Measurements from ENCODE around the gene SLC25A25.
"Not testable (repeated sequence)": the region's sequence is repeated elsewhere in the genome, so short reads cannot be mapped to it uniquely, and the experiment has no call there.

GRCh38 chr9:128130651-128131050 lies 62.6 kb downstream of the SLC25A25 start:
- not testable (repeated sequence) for TF ChIP-seq POLR2A (IDR thresholded peaks at IDR 0.05; ENCODE audit: low read depth, low read length); POLR2AphosphoS5 (IDR thresholded peaks at IDR 0.05; ENCODE audit: low read depth, low read length); SPI1 (IDR thresholded peaks at IDR 0.05; ENCODE audit: low read depth, low read length); TAF1 (IDR thresholded peaks at IDR 0.05; ENCODE audit: low read depth, low read length); POU2F2 (IDR thresholded peaks at IDR 0.05; ENCODE audit: low read depth, low read length); PAX5 (IDR thresholded peaks at IDR 0.05; ENCODE audit: insufficient read depth, low read length, severe bottlenecking)

All from GM12891 (cell line).